K562 (cell line): ENCODE data around the gene DPY30. TPM values are rescaled to one million over a fixed set of nuclear protein-coding genes. Genes with fewer than 3 reads are reported as not detected.
A peak's percentile ranks its signal among the peaks of the same experiment; 100 is the strongest.

Experiments used
- C11orf30 ChIP-seq: fragments of 450-650 bp; IDR thresholded peaks from 2 replicates; pipeline ENCODE4 v1.6.1; 2016; ENCODE audit warnings: low read depth, mild to moderate bottlenecking
- CHD2 ChIP-seq: IDR thresholded peaks from 2 replicates; pipeline ENCODE4 v1.6.1; 2011; ENCODE audit warnings: low read depth, low read length
- POLR2B ChIP-seq: fragments of 450-650 bp; IDR thresholded peaks from 2 replicates; pipeline ENCODE4 v1.6.1; 2018; ENCODE audit warnings: low read depth; ENCODE audit not compliant: partially characterized antibody
- RBFOX2 ChIP-seq: fragments of 200-400 bp; formaldehyde crosslinking; IDR thresholded peaks from 2 replicates; pipeline ENCODE4 v1.6.1; 2017; ENCODE audit warnings: low read depth, mild to moderate bottlenecking, low read length, moderate library complexity
- SMARCE1 ChIP-seq: fragments of 450-650 bp; IDR thresholded peaks from 2 replicates; pipeline ENCODE4 v1.7.1; 2016; ENCODE audit warnings: mild to moderate bottlenecking
- polyA plus RNA-seq, 8 experiments: library from polyadenylated mRNA; depleted of rRNA in 4 of 8; stranded (reverse) in 5 of 8; unstranded in 3 of 8; fragments of >200 nt; fragmentation: Nextera tagmentation in 2 of 8; fragmentation: Illumina TruSeq in 1 of 8; extraction: Ambion mirVana in 2 of 8; extraction: Trizol in 1 of 8; gene quantifications; 2 replicates each; pipeline versions ENCODE4 v1.2.1 to v1.2.3, GENCODE V29; 2011 to 2014; ENCODE audit warnings: inconsistent platforms in 1 of 8, missing spikeins in 1 of 8
- total RNA-seq, 7 experiments: library from RNA; depleted of rRNA in 6 of 7; stranded (reverse); fragments of >200 nt in 6 of 7; fragmentation: Illumina TruSeq in 2 of 7; extraction: Trizol in 2 of 7; gene quantifications; 2 replicates each; pipeline versions ENCODE4 v1.2.1 to v1.2.3, GENCODE V29; 2011 to 2021; ENCODE audit warnings: low replicate concordance in 1 of 7
- TF ChIP-seq, protein P1 (sequence below), 2 experiments: fragments of 450-650 bp; formaldehyde crosslinking in 1 of 2; IDR thresholded peaks; 2 replicates each; pipeline versions ENCODE4 v1.4.0 to v1.6.1; 2014 to 2020; ENCODE audit warnings: mild to moderate bottlenecking in 2 of 2, borderline replicate concordance in 1 of 2, low read depth in 1 of 2
- TF ChIP-seq, protein P2 (sequence below): fragments of 450-650 bp; IDR thresholded peaks from 2 replicates; pipeline ENCODE4 v1.6.1; 2016; ENCODE audit warnings: mild to moderate bottlenecking, moderate library complexity

The DPY30 gene
- total and polyA plus RNA-seq, 9 of the 15 experiments (the other 6 are each of a cell fraction or from before 2014, with no cell fraction given): 64.6 to 402 (median 116) TPM

DNA sequence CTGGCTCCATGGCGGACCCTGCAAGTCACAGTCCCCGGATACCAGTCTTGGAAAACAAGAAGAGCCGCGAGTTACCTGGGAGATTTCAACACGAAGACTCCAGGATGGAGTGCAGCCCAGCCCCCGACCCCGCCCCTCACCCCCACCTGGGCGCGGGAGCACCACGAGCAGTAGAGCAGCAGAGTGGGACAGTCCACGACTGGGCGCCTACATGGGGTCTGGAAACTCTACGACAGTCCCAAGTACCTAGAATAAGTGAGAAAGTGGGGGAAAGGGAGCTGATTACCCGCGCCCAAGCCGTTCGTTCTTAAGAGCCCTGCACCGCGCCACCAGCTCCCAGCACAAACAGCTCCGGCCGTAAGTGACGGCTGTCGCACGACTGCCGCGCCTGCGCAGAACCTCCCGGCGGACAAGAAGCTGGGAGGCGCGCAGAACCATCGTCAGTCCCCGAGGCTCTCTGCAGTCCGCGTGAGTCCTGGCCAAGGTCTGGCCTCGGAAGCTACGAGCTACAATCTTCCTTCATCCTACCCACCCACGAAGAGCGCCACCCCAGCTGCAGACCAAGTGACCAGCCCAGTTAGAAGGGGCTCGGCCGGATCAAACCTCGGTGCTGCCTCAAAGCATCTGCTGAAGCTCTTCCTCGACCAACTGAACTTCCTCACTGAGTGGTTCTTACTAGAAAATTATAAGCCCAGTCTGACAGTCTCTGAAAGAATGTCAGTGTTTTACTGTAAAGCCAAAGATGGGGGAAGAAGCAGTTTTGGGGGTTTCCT lies at the start of gene DPY30 (continued):
- TF ChIP-seq, protein P1, sequence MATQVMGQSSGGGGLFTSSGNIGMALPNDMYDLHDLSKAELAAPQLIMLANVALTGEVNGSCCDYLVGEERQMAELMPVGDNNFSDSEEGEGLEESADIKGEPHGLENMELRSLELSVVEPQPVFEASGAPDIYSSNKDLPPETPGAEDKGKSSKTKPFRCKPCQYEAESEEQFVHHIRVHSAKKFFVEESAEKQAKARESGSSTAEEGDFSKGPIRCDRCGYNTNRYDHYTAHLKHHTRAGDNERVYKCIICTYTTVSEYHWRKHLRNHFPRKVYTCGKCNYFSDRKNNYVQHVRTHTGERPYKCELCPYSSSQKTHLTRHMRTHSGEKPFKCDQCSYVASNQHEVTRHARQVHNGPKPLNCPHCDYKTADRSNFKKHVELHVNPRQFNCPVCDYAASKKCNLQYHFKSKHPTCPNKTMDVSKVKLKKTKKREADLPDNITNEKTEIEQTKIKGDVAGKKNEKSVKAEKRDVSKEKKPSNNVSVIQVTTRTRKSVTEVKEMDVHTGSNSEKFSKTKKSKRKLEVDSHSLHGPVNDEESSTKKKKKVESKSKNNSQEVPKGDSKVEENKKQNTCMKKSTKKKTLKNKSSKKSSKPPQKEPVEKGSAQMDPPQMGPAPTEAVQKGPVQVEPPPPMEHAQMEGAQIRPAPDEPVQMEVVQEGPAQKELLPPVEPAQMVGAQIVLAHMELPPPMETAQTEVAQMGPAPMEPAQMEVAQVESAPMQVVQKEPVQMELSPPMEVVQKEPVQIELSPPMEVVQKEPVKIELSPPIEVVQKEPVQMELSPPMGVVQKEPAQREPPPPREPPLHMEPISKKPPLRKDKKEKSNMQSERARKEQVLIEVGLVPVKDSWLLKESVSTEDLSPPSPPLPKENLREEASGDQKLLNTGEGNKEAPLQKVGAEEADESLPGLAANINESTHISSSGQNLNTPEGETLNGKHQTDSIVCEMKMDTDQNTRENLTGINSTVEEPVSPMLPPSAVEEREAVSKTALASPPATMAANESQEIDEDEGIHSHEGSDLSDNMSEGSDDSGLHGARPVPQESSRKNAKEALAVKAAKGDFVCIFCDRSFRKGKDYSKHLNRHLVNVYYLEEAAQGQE (IDR thresholded peaks at IDR 0.05; ENCODE audit: borderline replicate concordance): peak; percentile 85
- TF ChIP-seq, protein P1 (CRISPR knock-in tag; IDR thresholded peaks at IDR 0.05; ENCODE audit: low read depth): no peak
- TF ChIP-seq CHD2 (0 out of 2 replicates have a peak, but pooled peaks have one; percentile 37), C11orf30 (peak; percentile 75), POLR2B (peak; percentile 97), SMARCE1 (no peak), RBFOX2 (peak; percentile 97)
- TF ChIP-seq, protein P2, sequence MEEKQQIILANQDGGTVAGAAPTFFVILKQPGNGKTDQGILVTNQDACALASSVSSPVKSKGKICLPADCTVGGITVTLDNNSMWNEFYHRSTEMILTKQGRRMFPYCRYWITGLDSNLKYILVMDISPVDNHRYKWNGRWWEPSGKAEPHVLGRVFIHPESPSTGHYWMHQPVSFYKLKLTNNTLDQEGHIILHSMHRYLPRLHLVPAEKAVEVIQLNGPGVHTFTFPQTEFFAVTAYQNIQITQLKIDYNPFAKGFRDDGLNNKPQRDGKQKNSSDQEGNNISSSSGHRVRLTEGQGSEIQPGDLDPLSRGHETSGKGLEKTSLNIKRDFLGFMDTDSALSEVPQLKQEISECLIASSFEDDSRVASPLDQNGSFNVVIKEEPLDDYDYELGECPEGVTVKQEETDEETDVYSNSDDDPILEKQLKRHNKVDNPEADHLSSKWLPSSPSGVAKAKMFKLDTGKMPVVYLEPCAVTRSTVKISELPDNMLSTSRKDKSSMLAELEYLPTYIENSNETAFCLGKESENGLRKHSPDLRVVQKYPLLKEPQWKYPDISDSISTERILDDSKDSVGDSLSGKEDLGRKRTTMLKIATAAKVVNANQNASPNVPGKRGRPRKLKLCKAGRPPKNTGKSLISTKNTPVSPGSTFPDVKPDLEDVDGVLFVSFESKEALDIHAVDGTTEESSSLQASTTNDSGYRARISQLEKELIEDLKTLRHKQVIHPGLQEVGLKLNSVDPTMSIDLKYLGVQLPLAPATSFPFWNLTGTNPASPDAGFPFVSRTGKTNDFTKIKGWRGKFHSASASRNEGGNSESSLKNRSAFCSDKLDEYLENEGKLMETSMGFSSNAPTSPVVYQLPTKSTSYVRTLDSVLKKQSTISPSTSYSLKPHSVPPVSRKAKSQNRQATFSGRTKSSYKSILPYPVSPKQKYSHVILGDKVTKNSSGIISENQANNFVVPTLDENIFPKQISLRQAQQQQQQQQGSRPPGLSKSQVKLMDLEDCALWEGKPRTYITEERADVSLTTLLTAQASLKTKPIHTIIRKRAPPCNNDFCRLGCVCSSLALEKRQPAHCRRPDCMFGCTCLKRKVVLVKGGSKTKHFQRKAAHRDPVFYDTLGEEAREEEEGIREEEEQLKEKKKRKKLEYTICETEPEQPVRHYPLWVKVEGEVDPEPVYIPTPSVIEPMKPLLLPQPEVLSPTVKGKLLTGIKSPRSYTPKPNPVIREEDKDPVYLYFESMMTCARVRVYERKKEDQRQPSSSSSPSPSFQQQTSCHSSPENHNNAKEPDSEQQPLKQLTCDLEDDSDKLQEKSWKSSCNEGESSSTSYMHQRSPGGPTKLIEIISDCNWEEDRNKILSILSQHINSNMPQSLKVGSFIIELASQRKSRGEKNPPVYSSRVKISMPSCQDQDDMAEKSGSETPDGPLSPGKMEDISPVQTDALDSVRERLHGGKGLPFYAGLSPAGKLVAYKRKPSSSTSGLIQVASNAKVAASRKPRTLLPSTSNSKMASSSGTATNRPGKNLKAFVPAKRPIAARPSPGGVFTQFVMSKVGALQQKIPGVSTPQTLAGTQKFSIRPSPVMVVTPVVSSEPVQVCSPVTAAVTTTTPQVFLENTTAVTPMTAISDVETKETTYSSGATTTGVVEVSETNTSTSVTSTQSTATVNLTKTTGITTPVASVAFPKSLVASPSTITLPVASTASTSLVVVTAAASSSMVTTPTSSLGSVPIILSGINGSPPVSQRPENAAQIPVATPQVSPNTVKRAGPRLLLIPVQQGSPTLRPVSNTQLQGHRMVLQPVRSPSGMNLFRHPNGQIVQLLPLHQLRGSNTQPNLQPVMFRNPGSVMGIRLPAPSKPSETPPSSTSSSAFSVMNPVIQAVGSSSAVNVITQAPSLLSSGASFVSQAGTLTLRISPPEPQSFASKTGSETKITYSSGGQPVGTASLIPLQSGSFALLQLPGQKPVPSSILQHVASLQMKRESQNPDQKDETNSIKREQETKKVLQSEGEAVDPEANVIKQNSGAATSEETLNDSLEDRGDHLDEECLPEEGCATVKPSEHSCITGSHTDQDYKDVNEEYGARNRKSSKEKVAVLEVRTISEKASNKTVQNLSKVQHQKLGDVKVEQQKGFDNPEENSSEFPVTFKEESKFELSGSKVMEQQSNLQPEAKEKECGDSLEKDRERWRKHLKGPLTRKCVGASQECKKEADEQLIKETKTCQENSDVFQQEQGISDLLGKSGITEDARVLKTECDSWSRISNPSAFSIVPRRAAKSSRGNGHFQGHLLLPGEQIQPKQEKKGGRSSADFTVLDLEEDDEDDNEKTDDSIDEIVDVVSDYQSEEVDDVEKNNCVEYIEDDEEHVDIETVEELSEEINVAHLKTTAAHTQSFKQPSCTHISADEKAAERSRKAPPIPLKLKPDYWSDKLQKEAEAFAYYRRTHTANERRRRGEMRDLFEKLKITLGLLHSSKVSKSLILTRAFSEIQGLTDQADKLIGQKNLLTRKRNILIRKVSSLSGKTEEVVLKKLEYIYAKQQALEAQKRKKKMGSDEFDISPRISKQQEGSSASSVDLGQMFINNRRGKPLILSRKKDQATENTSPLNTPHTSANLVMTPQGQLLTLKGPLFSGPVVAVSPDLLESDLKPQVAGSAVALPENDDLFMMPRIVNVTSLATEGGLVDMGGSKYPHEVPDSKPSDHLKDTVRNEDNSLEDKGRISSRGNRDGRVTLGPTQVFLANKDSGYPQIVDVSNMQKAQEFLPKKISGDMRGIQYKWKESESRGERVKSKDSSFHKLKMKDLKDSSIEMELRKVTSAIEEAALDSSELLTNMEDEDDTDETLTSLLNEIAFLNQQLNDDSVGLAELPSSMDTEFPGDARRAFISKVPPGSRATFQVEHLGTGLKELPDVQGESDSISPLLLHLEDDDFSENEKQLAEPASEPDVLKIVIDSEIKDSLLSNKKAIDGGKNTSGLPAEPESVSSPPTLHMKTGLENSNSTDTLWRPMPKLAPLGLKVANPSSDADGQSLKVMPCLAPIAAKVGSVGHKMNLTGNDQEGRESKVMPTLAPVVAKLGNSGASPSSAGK: peak; percentile 67
